Measurements from ENCODE around the gene OPTC. TPM values are rescaled to one million over a fixed set of nuclear protein-coding genes. Genes with fewer than 3 reads are reported as not detected.
"Not testable (repeated sequence)": the region's sequence is repeated elsewhere in the genome, so short reads cannot be mapped to it uniquely, and the experiment has no call there.

OPTC gene
- total RNA-seq, 1 donor from 2014 or later = not detected

DNA sequence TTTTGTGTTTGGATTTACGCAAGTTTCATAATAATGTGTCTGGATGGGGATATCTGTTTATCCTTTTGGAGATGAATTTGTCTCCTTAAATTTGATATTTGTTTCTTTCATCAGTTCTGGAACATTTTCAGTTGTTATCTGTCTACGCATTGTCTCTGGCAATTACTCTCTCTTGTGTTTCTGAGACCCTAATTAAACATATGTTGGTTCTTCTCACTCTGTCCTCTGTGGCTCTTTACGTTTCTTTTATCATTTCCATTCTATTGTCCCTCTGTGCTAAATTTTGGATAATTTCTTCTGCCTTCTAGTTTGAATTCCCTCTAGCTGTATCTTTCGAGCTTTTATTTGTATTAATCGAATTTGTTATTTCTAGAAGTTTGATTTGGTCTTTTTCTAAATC is 35.9 kb upstream of the OPTC start:
- Mint-ChIP-seq H3K4me3 (ENCODE audit: low read depth) (no peak overlapping the region), H3K27me3 (ENCODE audit: low read depth) (peaks cover 21% of the 10 kb centered on the region), H3K27ac (no peak overlapping the region), H3K9me3 (no peaks in the 10 kb centered on the region), H3K36me3 (ENCODE audit: low read depth) (no peaks in the 10 kb centered on the region), H3K4me1 (ENCODE audit: low read depth) (no peaks in the 10 kb centered on the region)
- DNase-seq (ENCODE audit: low spot score) = no peak
- intact Hi-C loops (cut with micrococcal nuclease) = no loop called here

DNA sequence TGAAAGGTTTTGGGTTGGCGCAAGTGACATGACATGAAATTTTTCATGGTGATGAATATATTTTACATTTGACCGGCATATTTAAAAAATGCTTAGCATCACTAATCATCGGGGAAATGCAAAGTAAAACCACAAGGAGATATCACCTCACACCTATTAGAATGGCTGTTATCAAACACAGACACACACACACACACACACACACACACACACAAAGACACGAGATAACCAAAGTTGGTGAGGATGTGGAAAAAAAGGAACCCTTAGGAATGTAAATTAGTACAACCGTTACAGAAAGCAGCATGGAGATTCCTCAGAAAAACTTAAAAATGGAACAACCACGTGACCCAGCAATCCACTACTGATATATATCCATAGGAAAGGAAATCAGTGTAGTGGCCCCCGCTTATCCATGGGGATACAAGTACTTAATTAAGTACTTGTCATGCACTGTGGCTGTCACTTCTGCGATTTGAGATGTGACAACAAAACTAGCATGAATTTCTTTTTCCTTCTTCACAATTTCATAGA is 34.2 kb upstream of the OPTC start:
- Mint-ChIP-seq H3K36me3 (ENCODE audit: low read depth) (no peaks in the 10 kb centered on the region), H3K4me1 (ENCODE audit: low read depth) (no peaks in the 10 kb centered on the region), H3K27me3 (ENCODE audit: low read depth) (peaks cover 28% of the 10 kb centered on the region), H3K4me3 (ENCODE audit: low read depth) (no peak overlapping the region), H3K9me3 (no peaks in the 10 kb centered on the region), H3K27ac (no peak overlapping the region)
- no peak for DNase-seq (ENCODE audit: low spot score)
- intact Hi-C loops (cut with micrococcal nuclease) = no loop called here

DNA sequence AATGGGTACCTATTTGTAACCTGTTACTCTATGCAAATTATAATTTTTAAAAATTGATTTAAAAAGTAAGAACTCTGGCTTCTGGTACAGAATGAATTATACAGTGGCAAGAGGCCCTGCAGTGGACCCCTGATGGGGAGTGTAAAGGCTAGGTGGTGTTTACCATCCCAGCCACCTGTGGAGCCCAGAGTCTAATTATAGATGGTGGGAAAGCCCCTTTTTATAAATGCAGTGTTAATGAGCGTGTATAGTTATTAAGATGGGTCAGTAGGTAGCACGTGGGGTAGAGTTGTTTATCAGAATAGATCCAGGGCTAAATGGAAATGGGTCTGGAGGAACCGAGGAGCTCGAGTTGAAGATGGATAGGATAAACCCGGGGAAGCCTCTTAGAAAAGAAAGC is 32.2 kb upstream of the OPTC start:
- DNase-seq (ENCODE audit: low spot score) = no peak
- Mint-ChIP-seq H3K9me3 (no peaks in the 10 kb centered on the region), H3K36me3 (ENCODE audit: low read depth) (no peaks in the 10 kb centered on the region), H3K27ac (no peak overlapping the region), H3K27me3 (ENCODE audit: low read depth) (peaks cover 23% of the 10 kb centered on the region), H3K4me1 (ENCODE audit: low read depth) (no peaks in the 10 kb centered on the region), H3K4me3 (ENCODE audit: low read depth) (no peak overlapping the region)
- intact Hi-C loops (cut with micrococcal nuclease) = no loop called here

DNA sequence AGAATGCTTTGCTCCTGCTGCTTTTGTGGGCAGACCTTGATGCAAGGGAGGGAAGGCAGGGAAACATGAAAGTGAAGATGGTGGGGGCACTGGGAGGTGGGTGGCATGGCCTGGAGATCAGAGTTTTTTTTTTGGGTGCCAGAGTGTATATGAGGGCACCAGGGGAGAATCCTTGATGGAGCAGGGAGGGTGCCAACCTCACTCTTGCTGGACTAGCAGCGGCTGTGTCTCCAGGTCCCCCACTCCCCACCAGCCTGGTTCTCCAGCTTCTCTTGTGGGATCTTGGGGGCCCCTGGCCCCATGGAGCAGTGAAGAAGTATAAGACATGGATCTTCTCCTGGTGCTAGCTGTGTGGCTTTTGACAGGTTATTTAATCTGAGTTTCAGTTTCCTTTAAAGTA is 31.8 kb upstream of the OPTC start:
- Mint-ChIP-seq H3K36me3 (ENCODE audit: low read depth) (no peaks in the 10 kb centered on the region), H3K27ac (no peak overlapping the region), H3K9me3 (no peaks in the 10 kb centered on the region), H3K4me1 (ENCODE audit: low read depth) (no peaks in the 10 kb centered on the region), H3K27me3 (ENCODE audit: low read depth) (peaks cover 21% of the 10 kb centered on the region), H3K4me3 (ENCODE audit: low read depth) (no peak overlapping the region)
- intact Hi-C loops (cut with micrococcal nuclease) = no loop called here
- no peak for DNase-seq (ENCODE audit: low spot score)

DNA sequence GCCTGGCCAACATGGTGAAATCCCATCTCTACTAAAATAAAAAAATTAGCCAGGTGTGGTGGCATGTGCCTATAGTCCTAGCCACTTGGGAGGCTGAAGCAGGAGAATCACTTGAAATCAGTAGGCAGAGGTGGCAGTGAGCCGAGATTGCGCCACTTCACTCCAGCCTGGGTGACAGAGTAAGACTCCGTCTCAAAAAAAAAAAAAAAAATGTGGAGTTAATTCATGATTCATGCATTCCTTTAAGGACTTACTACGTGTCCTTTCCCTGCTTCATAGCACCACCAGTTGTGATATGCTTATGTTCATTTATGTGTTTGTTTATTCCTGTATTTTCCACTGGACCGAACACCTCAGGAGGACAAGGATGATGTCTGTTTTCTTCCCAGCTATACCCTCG is 31.1 kb upstream of the OPTC start:
- DNase-seq (ENCODE audit: low spot score) = no peak
- Mint-ChIP-seq H3K27me3 (ENCODE audit: low read depth) (peaks cover 26% of the 10 kb centered on the region), H3K27ac (no peak overlapping the region), H3K4me3 (ENCODE audit: low read depth) (no peak overlapping the region), H3K4me1 (ENCODE audit: low read depth) (no peaks in the 10 kb centered on the region), H3K9me3 (no peaks in the 10 kb centered on the region), H3K36me3 (ENCODE audit: low read depth) (no peaks in the 10 kb centered on the region)
- intact Hi-C loops (cut with micrococcal nuclease) = no loop called here

DNA sequence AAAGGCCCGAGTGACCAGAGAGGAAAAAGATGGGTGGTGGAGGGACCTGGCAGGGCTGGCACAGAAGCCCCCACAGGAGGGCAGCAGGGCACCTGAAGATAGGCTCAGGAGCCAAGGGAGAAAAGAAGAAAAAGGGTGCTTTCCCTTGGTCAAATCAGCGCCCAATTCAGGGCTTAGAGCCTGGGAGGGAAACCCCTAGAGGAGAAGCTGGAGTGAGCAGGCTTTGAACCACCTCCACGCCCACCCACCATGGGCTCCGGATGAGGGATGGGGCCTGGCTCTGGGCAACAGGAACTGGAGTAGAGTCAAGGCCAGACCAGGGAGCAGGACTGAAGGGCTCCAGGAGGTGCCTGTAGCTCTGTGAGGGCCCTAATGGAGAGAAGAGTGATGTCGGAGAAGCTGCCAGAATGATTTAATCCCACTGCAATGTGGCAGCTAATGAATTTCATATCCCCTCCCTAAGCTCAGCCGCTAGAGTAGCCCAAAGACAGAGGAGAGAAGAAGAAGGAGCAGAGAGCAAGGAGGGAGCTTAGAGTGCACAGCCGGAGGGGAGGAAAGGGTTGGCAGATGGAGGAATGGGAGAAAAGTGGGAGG is 30.4 kb upstream of the OPTC start:
- intact Hi-C loops (cut with micrococcal nuclease) = no loop called here
- Mint-ChIP-seq H3K27me3 (ENCODE audit: low read depth) (peaks cover 24% of the 10 kb centered on the region), H3K36me3 (ENCODE audit: low read depth) (no peaks in the 10 kb centered on the region)

DNA sequence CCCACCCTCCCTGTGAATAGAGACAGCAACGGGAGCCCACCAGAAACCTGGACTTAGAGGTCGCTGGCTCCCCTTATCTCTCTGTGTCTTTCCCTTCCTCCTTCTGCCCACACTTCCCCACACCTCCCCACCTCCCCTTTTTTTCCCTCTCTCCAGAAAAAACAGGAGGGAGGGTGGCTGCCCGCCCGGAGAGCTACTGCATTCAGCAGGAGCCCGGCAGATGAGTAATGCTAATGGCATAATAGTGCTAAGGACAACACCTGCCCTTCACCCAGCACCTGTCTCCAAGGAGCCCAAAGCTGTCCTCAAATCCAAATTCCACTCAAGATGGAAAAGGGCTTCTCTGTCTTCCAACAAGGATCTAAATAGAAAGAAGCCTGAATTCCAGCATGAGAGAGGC is 29.7 kb upstream of the OPTC start:
- H3K36me3 Mint-ChIP-seq (ENCODE audit: low read depth) = no peaks in the 10 kb centered on the region
- peaks cover 24% of the 10 kb centered on the region for H3K27me3 Mint-ChIP-seq (ENCODE audit: low read depth)
- intact Hi-C loops (cut with micrococcal nuclease) = no loop called here
- H3K9me3 Mint-ChIP-seq = no peaks in the 10 kb centered on the region
- no peak overlapping the region for H3K4me3 Mint-ChIP-seq (ENCODE audit: low read depth)
- H3K4me1 Mint-ChIP-seq (ENCODE audit: low read depth) = no peaks in the 10 kb centered on the region
- no peak for DNase-seq (ENCODE audit: low spot score)
- H3K27ac Mint-ChIP-seq = no peak overlapping the region

More for the DNA sequence above, 30.4 kb upstream of the OPTC start:
- no peaks in the 10 kb centered on the region for H3K4me1 Mint-ChIP-seq (ENCODE audit: low read depth)
- H3K9me3 Mint-ChIP-seq = no peaks in the 10 kb centered on the region
- H3K27ac Mint-ChIP-seq = no peak overlapping the region
- DNase-seq (ENCODE audit: low spot score) = no peak
- H3K4me3 Mint-ChIP-seq (ENCODE audit: low read depth) = no peak overlapping the region

DNA sequence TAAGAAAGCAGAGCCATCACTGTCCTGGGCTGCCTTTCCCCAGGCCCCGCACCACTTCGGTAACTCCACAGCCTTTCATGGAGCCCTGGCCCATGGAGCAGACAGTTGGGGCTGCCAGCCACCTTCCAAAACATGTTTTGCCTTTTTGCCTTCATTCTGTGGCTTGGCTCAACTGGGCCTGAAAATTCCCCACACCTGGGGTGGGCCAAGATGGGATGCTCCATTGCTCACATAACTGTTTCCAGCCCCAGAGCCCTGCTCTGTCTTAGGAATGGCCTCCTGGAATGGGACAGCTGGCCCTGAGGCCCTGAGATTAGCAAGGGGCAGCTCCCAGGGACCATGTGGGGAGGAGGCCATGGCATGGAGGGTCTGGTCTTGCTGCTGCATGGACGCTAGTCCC is 29.2 kb upstream of the OPTC start:
- no peak overlapping the region for H3K27ac Mint-ChIP-seq
- H3K4me3 Mint-ChIP-seq (ENCODE audit: low read depth) = no peak overlapping the region
- peaks cover 22% of the 10 kb centered on the region for H3K27me3 Mint-ChIP-seq (ENCODE audit: low read depth)
- DNase-seq (ENCODE audit: low spot score) = no peak
- H3K36me3 Mint-ChIP-seq (ENCODE audit: low read depth) = no peaks in the 10 kb centered on the region
- no peaks in the 10 kb centered on the region for H3K4me1 Mint-ChIP-seq (ENCODE audit: low read depth)
- H3K9me3 Mint-ChIP-seq = no peaks in the 10 kb centered on the region
- intact Hi-C loops (cut with micrococcal nuclease) = no loop called here

DNA sequence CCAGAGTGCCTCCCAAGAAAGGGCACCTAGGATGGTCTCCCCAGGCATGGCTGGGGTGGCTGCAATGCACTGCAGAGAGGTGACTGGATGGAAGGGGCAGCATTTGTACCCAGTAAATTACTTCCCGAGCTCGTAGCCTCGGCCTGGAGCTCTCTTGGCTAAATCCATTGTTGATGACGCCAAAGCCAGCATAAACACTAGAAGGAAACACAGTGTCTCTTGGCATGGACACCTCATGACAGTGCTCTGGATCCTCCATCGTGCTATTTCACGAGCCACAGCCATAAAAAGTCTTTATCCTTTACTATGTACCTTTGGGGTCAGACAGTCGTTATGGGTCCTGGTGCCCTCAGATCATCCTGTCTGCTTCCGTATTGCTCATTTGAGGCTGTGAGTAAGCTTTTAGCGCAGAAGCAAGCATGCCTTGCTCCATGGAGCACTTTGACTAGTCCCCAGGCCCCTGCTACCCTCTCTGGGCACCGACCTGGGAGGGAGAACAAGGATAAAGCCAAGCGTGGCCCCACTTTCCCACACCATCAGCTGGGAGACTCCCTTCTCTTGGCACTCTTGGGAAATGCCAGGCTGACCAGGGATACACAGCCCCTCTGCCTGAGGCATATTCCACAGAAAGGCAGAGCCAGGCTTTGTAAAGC is 28.7 kb upstream of the OPTC start:
- peaks cover 19% of the 10 kb centered on the region for H3K27me3 Mint-ChIP-seq (ENCODE audit: low read depth)
- intact Hi-C loops (cut with micrococcal nuclease) = no loop called here
- H3K4me3 Mint-ChIP-seq (ENCODE audit: low read depth) = no peak overlapping the region
- H3K36me3 Mint-ChIP-seq (ENCODE audit: low read depth) = no peaks in the 10 kb centered on the region
- no peaks in the 10 kb centered on the region for H3K4me1 Mint-ChIP-seq (ENCODE audit: low read depth)
- DNase-seq (ENCODE audit: low spot score) = no peak
- H3K27ac Mint-ChIP-seq = no peak overlapping the region
- no peaks in the 10 kb centered on the region for H3K9me3 Mint-ChIP-seq

DNA sequence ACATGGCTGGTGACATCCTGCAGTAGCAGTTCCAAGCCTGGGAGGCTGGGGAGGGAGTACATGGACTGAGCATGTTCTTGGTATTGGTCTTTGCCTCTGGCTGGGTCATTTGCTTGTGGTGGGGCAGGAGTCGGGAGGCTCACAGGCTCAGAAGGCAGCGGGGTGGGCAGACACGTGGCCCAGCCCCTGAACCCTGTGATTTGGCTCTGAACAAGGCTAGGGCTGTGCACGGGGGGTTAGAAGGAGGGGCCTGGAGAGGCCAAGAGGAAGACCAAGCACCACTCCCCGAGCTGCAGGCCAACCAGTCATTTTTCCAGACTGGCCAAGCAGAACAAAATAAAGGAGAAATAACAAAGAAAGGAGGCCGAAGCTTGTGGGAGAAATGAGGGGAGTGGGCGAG is 28.0 kb upstream of the OPTC start:
- Mint-ChIP-seq H3K27ac (no peak overlapping the region), H3K36me3 (ENCODE audit: low read depth) (no peaks in the 10 kb centered on the region), H3K9me3 (no peaks in the 10 kb centered on the region), H3K4me1 (ENCODE audit: low read depth) (no peaks in the 10 kb centered on the region), H3K4me3 (ENCODE audit: low read depth) (no peak overlapping the region), H3K27me3 (ENCODE audit: low read depth) (peaks cover 18% of the 10 kb centered on the region)
- DNase-seq (ENCODE audit: low spot score) = no peak
- intact Hi-C loops (cut with micrococcal nuclease) = no loop called here

DNA sequence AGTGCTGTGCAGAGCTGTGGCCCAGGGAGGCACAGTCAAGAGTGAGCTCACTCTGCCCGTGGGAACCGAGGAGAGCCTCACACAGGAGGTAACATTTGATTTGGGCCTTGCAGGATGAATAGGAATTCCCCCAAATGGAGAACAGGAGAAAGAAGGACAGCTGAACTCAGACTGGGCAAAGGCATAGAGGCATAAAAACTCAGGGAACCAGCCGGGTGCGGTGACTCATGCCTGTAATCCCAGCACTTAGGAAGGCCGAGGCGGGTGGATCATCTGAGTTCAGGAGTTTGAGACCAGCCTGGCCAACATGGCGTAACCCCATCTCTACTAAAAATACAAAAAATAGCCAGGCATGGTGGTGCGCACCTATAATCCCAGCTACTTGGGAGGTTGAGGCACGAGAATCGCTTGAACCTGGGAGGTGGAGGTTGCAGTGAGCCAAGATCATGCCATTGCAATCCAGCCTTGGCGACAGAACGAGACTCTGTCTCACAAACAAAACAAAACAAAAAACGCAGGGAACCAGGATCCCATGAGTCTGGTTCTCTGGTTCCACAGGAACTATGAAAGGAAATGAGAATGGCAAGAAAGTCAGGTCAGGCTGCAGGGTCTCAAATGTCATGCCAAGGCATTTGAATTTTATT is 26.9 kb upstream of the OPTC start:
- H3K27ac Mint-ChIP-seq; H3K36me3 Mint-ChIP-seq (ENCODE audit: low read depth); DNase-seq (ENCODE audit: low spot score); intact Hi-C loops (cut with micrococcal nuclease); H3K9me3 Mint-ChIP-seq; H3K4me3 Mint-ChIP-seq (ENCODE audit: low read depth); H3K4me1 Mint-ChIP-seq (ENCODE audit: low read depth): not testable (repeated sequence)
- peaks cover 13% of the 10 kb centered on the region for H3K27me3 Mint-ChIP-seq (ENCODE audit: low read depth)

DNA sequence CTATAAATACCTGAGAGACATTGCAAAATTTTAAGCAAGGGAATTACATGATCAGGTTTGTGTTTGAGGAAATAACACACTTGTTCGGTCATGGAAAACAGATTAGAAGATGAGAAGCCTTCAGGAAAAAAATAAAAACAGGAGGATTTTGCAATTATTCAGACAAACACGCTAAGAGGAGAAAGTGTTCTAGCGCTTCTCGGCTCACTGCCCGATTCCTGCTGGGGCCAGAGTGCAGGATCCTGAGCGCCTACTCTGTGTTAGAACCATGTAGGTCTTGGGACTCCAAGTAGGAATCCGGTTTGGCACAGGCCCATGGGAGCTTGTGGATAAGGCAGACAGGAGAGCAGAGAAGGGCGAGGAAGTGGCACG is 26.4 kb upstream of the OPTC start:
- Mint-ChIP-seq H3K27me3 (ENCODE audit: low read depth) (peaks cover 13% of the 10 kb centered on the region), H3K36me3 (ENCODE audit: low read depth) (no peaks in the 10 kb centered on the region)

DNA sequence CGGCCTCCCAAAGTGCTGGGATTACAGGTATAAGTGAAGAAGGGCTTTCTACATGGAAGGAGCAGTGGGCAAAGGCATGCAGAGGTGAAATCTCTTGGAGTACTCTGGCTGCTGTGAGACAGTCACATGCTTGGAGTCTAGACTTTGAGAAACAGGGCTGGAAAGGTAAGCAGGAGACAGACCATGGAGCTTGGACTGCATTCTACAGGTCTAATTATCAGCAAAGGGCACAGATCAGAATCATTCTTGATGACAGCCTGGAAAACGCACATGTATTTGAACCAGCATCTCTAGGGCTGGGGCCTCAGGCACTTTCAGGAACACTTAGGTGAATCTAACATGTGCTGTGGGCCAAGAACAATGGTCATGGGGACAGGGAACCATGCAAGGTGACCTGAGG is 25.6 kb upstream of the OPTC start:
- Mint-ChIP-seq H3K9me3 (no peaks in the 10 kb centered on the region), H3K4me1 (ENCODE audit: low read depth) (no peaks in the 10 kb centered on the region), H3K27ac (no peak overlapping the region), H3K4me3 (ENCODE audit: low read depth) (no peak overlapping the region), H3K27me3 (ENCODE audit: low read depth) (peaks cover 12% of the 10 kb centered on the region), H3K36me3 (ENCODE audit: low read depth) (no peaks in the 10 kb centered on the region)
- no peak for DNase-seq (ENCODE audit: low spot score)
- intact Hi-C loops (cut with micrococcal nuclease) = no loop called here

More for the DNA sequence above, 26.4 kb upstream of the OPTC start:
- Mint-ChIP-seq H3K27ac (no peak overlapping the region), H3K4me1 (ENCODE audit: low read depth) (no peaks in the 10 kb centered on the region), H3K4me3 (ENCODE audit: low read depth) (no peak overlapping the region), H3K9me3 (no peaks in the 10 kb centered on the region)
- intact Hi-C loops (cut with micrococcal nuclease) = no loop called here
- no peak for DNase-seq (ENCODE audit: low spot score)

Data from activated T-helper 2 cell treated with anti-CD3 and anti-CD28 coated beads, Interferon-gamma antibody, Interleukin-2, Interleukin-4, amounts not matched to agents 10 μg/mL and 5 μg/mL and 100 μg/mL, durations not matched to agents 14 hours and 24 hours and 36 hours (primary cell).